K562 (cell line): ENCODE results near the gene MRGPRX4. TPM values are rescaled to one million over a fixed set of nuclear protein-coding genes. Genes with fewer than 3 reads are reported as not detected.

Experiments
- ATAC-seq: fragments of 200-7000 bp; cut with Tn5 transposase; 3 replicates; pipeline ENCODE4 v1.9.1; 2020; ENCODE audit warnings: moderate library complexity
- BruUV-seq: library from RNA; stranded (reverse); fragments of 400-500 nt; replicated peaks from 2 replicates; lab custom pipeline; 2021; lab: Mats Ljungman, UMichigan
- CTCF ChIA-PET: fragments of 300-600 bp; formaldehyde crosslinking; extraction: SDS; loops from one replicate; lab custom pipeline; 2021; ENCODE audit warnings: low intra/inter-chr PET ratio; lab: Yijun Ruan, JAX
- POLR2A ChIA-PET: fragments of 300-600, 350-650 bp; sonication (Branson Sonifier 250); formaldehyde crosslinking; extraction: SDS; loops from one replicate; lab custom pipeline; 2021; ENCODE audit warnings: antibody characterized with exemption, inconsistent platforms; lab: Yijun Ruan, JAX
- DNase-seq, 4 experiments: peaks; one replicate each; pipeline versions ENCODE4 v3.0.0 to v3.0.0-alpha.2; 2011 to 2018; ENCODE audit warnings: low spot score in 3 of 4, mixed read lengths in 3 of 4; ENCODE audit errors: extremely low read depth in 1 of 4
- FAIRE-seq: peaks from 2 replicates; lab custom pipeline; 2011; peaks lifted over from hg19 to GRCh38; lab: Jason Lieb, UNC
- H2AFZ ChIP-seq: 2 replicates; pipeline ENCODE4 v1.6.0; 2011; ENCODE audit warnings: low read depth, low read length, control low read depth, inconsistent platforms
- H3K27ac ChIP-seq: fragments of 200-600 bp; 3 replicates; pipeline ENCODE4 v1.8.0; 2011; ENCODE audit warnings: low read depth, mild to moderate bottlenecking, control low read depth, inconsistent platforms, low read length, moderate library complexity, mixed read lengths; ENCODE audit errors: extremely low read depth
- H3K27me3 ChIP-seq, 2 experiments: fragments of 300-600 bp in 1 of 2; 2 replicates in 1 of 2; 3 replicates in 1 of 2; pipeline versions ENCODE4 v1.6.0 to v1.8.0; 2011; ENCODE audit warnings: inconsistent platforms in 2 of 2, low read length in 2 of 2, mild to moderate bottlenecking in 1 of 2, mixed read lengths in 1 of 2, moderate library complexity in 1 of 2; ENCODE audit not compliant: control insufficient read depth in 2 of 2, insufficient read depth in 2 of 2
- H3K36me3 ChIP-seq: fragments of 300-600 bp; 3 replicates; pipeline ENCODE4 v1.8.0; 2011; ENCODE audit warnings: mild to moderate bottlenecking, low read length, inconsistent platforms; ENCODE audit not compliant: control insufficient read depth, insufficient read depth
- H3K4me1 ChIP-seq, 2 experiments: fragments of 200-600 bp in 1 of 2; replicated peaks in 1 of 2; 2 replicates in 1 of 2; 3 replicates in 1 of 2; pipeline versions ENCODE4 v1.5.1 to v1.8.0; 2011; ENCODE audit warnings: inconsistent platforms in 2 of 2, low read length in 2 of 2, mild to moderate bottlenecking in 1 of 2, mixed read lengths in 1 of 2, moderate library complexity in 1 of 2; ENCODE audit not compliant: control insufficient read depth in 2 of 2, insufficient read depth in 2 of 2
- H3K4me2 ChIP-seq: 2 replicates; pipeline ENCODE4 v1.6.1; 2011; ENCODE audit warnings: low read length, control low read depth, inconsistent platforms, mixed read lengths; ENCODE audit not compliant: insufficient read depth
- H3K4me3 ChIP-seq: fragments of 200-600 bp; sonication (generic), shearing (Covaris generic); 2 replicates; pipeline ENCODE4 v1.5.1; 2016; ENCODE audit warnings: control low read depth, inconsistent platforms
- H3K79me2 ChIP-seq: fragments of 200-600 bp; 3 replicates; pipeline ENCODE4 v1.8.0; 2011; ENCODE audit warnings: low read length, inconsistent platforms; ENCODE audit not compliant: control insufficient read depth, insufficient read depth
- H3K9ac ChIP-seq, 2 experiments: 2 replicates each; pipeline versions ENCODE4 v1.6.0 to v1.6.1; 2011; ENCODE audit warnings: low read depth in 2 of 2, low read length in 2 of 2, control low read depth in 1 of 2, inconsistent platforms in 1 of 2, mild to moderate bottlenecking in 1 of 2, mixed read lengths in 1 of 2; ENCODE audit not compliant: insufficient read depth in 1 of 2
- H3K9me1 ChIP-seq: one replicate; pipeline ENCODE4 v1.6.0; 2011; ENCODE audit warnings: inconsistent platforms, mild to moderate bottlenecking, low read length, moderate library complexity; ENCODE audit not compliant: control insufficient read depth, insufficient read depth
- H3K9me3 ChIP-seq: replicated peaks from 2 replicates; pipeline ENCODE4 v1.5.1; 2011; ENCODE audit warnings: low read depth, low read length, inconsistent platforms; ENCODE audit not compliant: control insufficient read depth, insufficient read depth
- H4K20me1 ChIP-seq: replicated peaks from 2 replicates; pipeline ENCODE4 v1.6.1; 2011; ENCODE audit warnings: low read length, inconsistent platforms, mixed read lengths; ENCODE audit not compliant: control insufficient read depth, insufficient read depth
- HDAC1 ChIP-seq, 2 experiments: fragments of 450-650 bp; IDR thresholded peaks; 2 replicates each; pipeline ENCODE4 v1.6.1; 2016 to 2017; ENCODE audit warnings: inconsistent platforms in 1 of 2, mild to moderate bottlenecking in 1 of 2, moderate library complexity in 1 of 2
- HDAC2 ChIP-seq: fragments of 450-650 bp; IDR thresholded peaks from 2 replicates; pipeline ENCODE4 v1.6.1; 2016; ENCODE audit warnings: mild to moderate bottlenecking
- KAT7 ChIP-seq: sonication (generic); formaldehyde crosslinking; IDR thresholded peaks from 2 replicates; pipeline ENCODE4 v1.8.0; 2022; ENCODE audit warnings: missing genetic modification reagents, mild to moderate bottlenecking, borderline replicate concordance
- NFIX ChIP-seq: fragments of 250-450 bp; sonication (Bioruptor Pico); IDR thresholded peaks from 2 replicates; pipeline ENCODE4 v1.4.0; 2020; ENCODE audit warnings: low read depth, mild to moderate bottlenecking, moderate library complexity
- SIN3A ChIP-seq, 2 experiments: fragments of 150-350 bp in 1 of 2; IDR thresholded peaks; 2 replicates each; pipeline ENCODE4 v1.6.1; 2011 to 2016; ENCODE audit warnings: borderline replicate concordance in 2 of 2, low read depth in 2 of 2, low read length in 2 of 2, mild to moderate bottlenecking in 2 of 2, moderate library complexity in 2 of 2; ENCODE audit not compliant: control insufficient read depth in 1 of 2
- SLC30A9 ChIP-seq: fragments of 250-450 bp; sonication (Bioruptor Pico); IDR thresholded peaks from 2 replicates; pipeline ENCODE4 v1.8.0; 2022; ENCODE audit warnings: mild to moderate bottlenecking, moderate library complexity
- THRAP3 ChIP-seq: fragments of 450-650 bp; IDR thresholded peaks from 2 replicates; pipeline ENCODE4 v1.6.1; 2016; ENCODE audit warnings: mild to moderate bottlenecking, inconsistent platforms, borderline replicate concordance
- ZBTB49 ChIP-seq: sonication (generic); formaldehyde crosslinking; IDR thresholded peaks from 2 replicates; pipeline ENCODE4 v1.8.0; 2022; ENCODE audit warnings: missing genetic modification reagents, mild to moderate bottlenecking, borderline replicate concordance
- ZC3H11A ChIP-seq: IDR thresholded peaks from 2 replicates; pipeline ENCODE4 v1.6.1; 2012; ENCODE audit warnings: low read depth, low read length, improper control_type of control experiment
- ZFX ChIP-seq: sonication (generic); formaldehyde crosslinking; IDR thresholded peaks from 2 replicates; pipeline ENCODE4 v1.8.0; 2022; ENCODE audit warnings: mild to moderate bottlenecking, missing genetic modification reagents, moderate library complexity
- ZNF274 ChIP-seq: IDR thresholded peaks from 2 replicates; pipeline ENCODE4 v1.6.1; 2011; ENCODE audit warnings: low read depth, mild to moderate bottlenecking, low read length, moderate library complexity, borderline replicate concordance
- ZNF395 ChIP-seq: fragments of 200-800 bp; sonication (Bioruptor generic); IDR thresholded peaks from 2 replicates; pipeline ENCODE4 v1.6.1; 2017; ENCODE audit warnings: missing genetic modification characterization, missing compliant biosample characterization
- ZNF639 ChIP-seq, 2 experiments: fragments of 200-800 bp in 1 of 2; sonication (Bioruptor generic) in 1 of 2; sonication (generic) in 1 of 2; formaldehyde crosslinking in 1 of 2; IDR thresholded peaks in 1 of 2; conservative IDR thresholded peaks in 1 of 2; 2 replicates each; pipeline versions ENCODE4 v1.5.0 to v1.6.1; 2016 to 2020; ENCODE audit warnings: missing compliant biosample characterization in 1 of 2, missing genetic modification characterization in 1 of 2, missing genetic modification reagents in 1 of 2
- ZNF764 ChIP-seq: fragments of 250-450 bp; sonication (Bioruptor Pico); IDR thresholded peaks from 2 replicates; pipeline ENCODE4 v1.4.0; 2020; ENCODE audit warnings: low read depth, mild to moderate bottlenecking, moderate library complexity
- WGBS: fragments of 100-300 bp; shearing (Covaris generic); methylation state at CpG from one replicate; pipeline ENCODE4 v1.1.6; 2016; ENCODE audit warnings: low coverage, mixed read lengths; ENCODE audit not compliant: insufficient coverage; ENCODE audit errors: missing lambda C conversion rate; 5-methylcytosine and 5-hydroxymethylcytosine counted together
- in situ Hi-C: fragments of 300-500 bp; cut with MboI; formaldehyde crosslinking; loops from 4 replicates; pipeline ENCODE4 v1.15.0; 2018; ENCODE audit warnings: inconsistent platforms, mixed read lengths
- intact Hi-C: fragments of 100-400 bp; cut with micrococcal nuclease; formaldehyde crosslinking; loops from 2 replicates; pipeline ENCODE4 v1.14.2; 2022
- polyA plus RNA-seq, 8 experiments: library from polyadenylated mRNA; depleted of rRNA in 4 of 8; stranded (reverse) in 5 of 8; unstranded in 3 of 8; fragments of >200 nt; fragmentation: Nextera tagmentation in 2 of 8; fragmentation: Illumina TruSeq in 1 of 8; extraction: Ambion mirVana in 2 of 8; extraction: Trizol in 1 of 8; gene quantifications; 2 replicates each; pipeline versions ENCODE4 v1.2.1 to v1.2.3, GENCODE V29; 2011 to 2014; ENCODE audit warnings: inconsistent platforms in 1 of 8, missing spikeins in 1 of 8
- total RNA-seq, 7 experiments: library from RNA; depleted of rRNA in 6 of 7; stranded (reverse); fragments of >200 nt in 6 of 7; fragmentation: Illumina TruSeq in 2 of 7; extraction: Trizol in 2 of 7; gene quantifications; 2 replicates each; pipeline versions ENCODE4 v1.2.1 to v1.2.3, GENCODE V29; 2011 to 2021; ENCODE audit warnings: low replicate concordance in 1 of 7

Gene MRGPRX4
- total and polyA plus RNA-seq, 9 of the 15 experiments (the other 6 are each of a cell fraction or from before 2014, with no cell fraction given): not detected

GRCh38 chr11:18135308-18135707, 37.3 kb upstream of the MRGPRX4 start:
- CTCF ChIA-PET: no interaction called here
- TF ChIP-seq HDAC2: no peak
- no peak for TF ChIP-seq ZNF639 (CRISPR knock-in tag; conservative IDR thresholded peaks at IDR 0.05 in 1 of 2, IDR thresholded peaks at IDR 0.05 in 1 of 2)
- no peak for TF ChIP-seq THRAP3
- no peak for TF ChIP-seq ZFX (CRISPR knock-in tag)
- no peak for TF ChIP-seq ZNF764
- TF ChIP-seq ZNF395: no peak
- no peak for TF ChIP-seq SLC30A9 (CRISPR knock-in tag)
- TF ChIP-seq ZC3H11A: no peak
- TF ChIP-seq HDAC1 (IDR thresholded peaks at IDR 0.05): no peak
- no peak for TF ChIP-seq ZBTB49
- TF ChIP-seq NFIX (CRISPR knock-in tag): no peak
- TF ChIP-seq KAT7 (CRISPR knock-in tag): no peak
- TF ChIP-seq ZNF274: no peak
- no peak for TF ChIP-seq SIN3A (IDR thresholded peaks at IDR 0.05; ENCODE audit: borderline replicate concordance in 2 of 2, control insufficient read depth in 1 of 2, low read depth in 2 of 2, low read length in 2 of 2)

More at GRCh38 chr11:18135308-18135707, 37.3 kb upstream of the MRGPRX4 start:
- POLR2A ChIA-PET: interaction anchor here (0.8 kb wide), 1 partner anchor 85 kb away, joined by 3 read pairs; no protein-coding TSS in a partner anchor
- no peaks in the 10 kb centered on the region for H3K79me2 ChIP-seq
- BruUV-seq: no TSS peak
- no peak overlapping the region for H3K4me2 ChIP-seq
- ATAC-seq (no peak), DNase-seq (no peak), FAIRE-seq (no peak)
- no peak overlapping the region for H2AFZ ChIP-seq
- in situ Hi-C loops: no loop called here
- H4K20me1 ChIP-seq: no peaks in the 10 kb centered on the region
- no peaks in the 10 kb centered on the region for H3K9me1 ChIP-seq
- H3K27me3 ChIP-seq: peaks cover 13 to 19% of the 10 kb centered on the region in 2 experiments; a peak in 4 of 5 replicates
- no peaks in the 10 kb centered on the region for H3K9me3 ChIP-seq
- intact Hi-C loops: no loop called here
- WGBS: 0% methylated on average over 2 of the region's 2 CpGs
- H3K4me1 ChIP-seq: no peaks in the 10 kb centered on the region
- H3K4me3 ChIP-seq: no peak overlapping the region
- H3K27ac ChIP-seq: no peak overlapping the region
- no peaks in the 10 kb centered on the region for H3K36me3 ChIP-seq
- no peak overlapping the region for H3K9ac ChIP-seq
